Chondrocyte (in vitro differentiated cells): ENCODE results near the gene FEZ2. TPM values are rescaled to one million over a fixed set of nuclear protein-coding genes. Genes with fewer than 3 reads are reported as not detected.

Experiments
- DNase-seq: peaks from one replicate; pipeline ENCODE4 v3.0.0; 2021; ENCODE audit warnings: mixed read lengths, low spot score
- H3K27ac Mint-ChIP-seq: one replicate; pipeline ENCODE4 v1.8.0; 2021; ENCODE audit warnings: mild to moderate bottlenecking, moderate library complexity, mixed read lengths; ENCODE audit not compliant: unreplicated experiment
- H3K27me3 Mint-ChIP-seq: 2 replicates; pipeline ENCODE4 v1.8.0; 2021; ENCODE audit warnings: low read depth, mixed read lengths
- H3K36me3 Mint-ChIP-seq: 2 replicates; pipeline ENCODE4 v1.8.0; 2021; ENCODE audit warnings: low read depth, mixed read lengths
- H3K4me1 Mint-ChIP-seq: 2 replicates; pipeline ENCODE4 v1.8.0; 2021; ENCODE audit warnings: low read depth, mild to moderate bottlenecking, mixed read lengths
- H3K4me3 Mint-ChIP-seq: one replicate; pipeline ENCODE4 v1.8.0; 2021; ENCODE audit warnings: mild to moderate bottlenecking, moderate library complexity, mixed read lengths; ENCODE audit not compliant: unreplicated experiment
- H3K9me3 Mint-ChIP-seq: 2 replicates; pipeline ENCODE4 v1.8.0; 2021; ENCODE audit warnings: low read depth, mixed read lengths
- CTCF ChIP-seq: fragments of 200-600 bp; sonication (generic); IDR thresholded peaks from 2 replicates; pipeline ENCODE4 v1.5.0; 2021; ENCODE audit warnings: antibody characterized with exemption, mild to moderate bottlenecking, moderate library complexity
- total RNA-seq: library from RNA; stranded (reverse); gene quantifications from 3 replicates; pipeline ENCODE4 v1.2.1, GENCODE V29; 2021

The FEZ2 gene
- total RNA-seq, 1 donor from 2014 or later, result 46.8 TPM

DNA sequence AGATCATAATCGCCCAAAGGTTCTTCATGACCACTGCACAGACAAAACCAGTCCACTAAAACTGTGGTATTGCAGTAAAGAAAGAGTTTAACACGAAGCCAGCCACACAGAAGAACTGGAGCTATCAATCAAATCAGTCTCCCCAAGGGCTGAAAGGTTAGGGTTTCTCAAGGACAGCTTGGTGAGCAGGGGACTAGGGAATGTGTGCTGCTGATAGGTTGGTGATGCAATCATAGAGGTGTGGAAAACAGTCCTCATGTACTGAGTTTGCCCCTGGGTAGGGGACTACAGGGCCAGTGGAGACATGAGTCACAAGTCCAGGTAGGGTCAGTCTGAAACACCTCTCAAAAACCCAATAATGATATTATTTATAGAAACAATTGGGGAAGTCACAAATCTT, 27.3 kb upstream of the FEZ2 start:
- Mint-ChIP-seq H3K9me3 (peaks cover 4% of the 10 kb centered on the region), H3K4me1 (peaks cover 3% of the 10 kb centered on the region), H3K4me3 (no peak overlapping the region), H3K36me3 (no peaks in the 10 kb centered on the region), H3K27me3 (no peaks in the 10 kb centered on the region), H3K27ac (no peak overlapping the region)
- DNase-seq, result no peak
- no peak for TF ChIP-seq CTCF

DNA sequence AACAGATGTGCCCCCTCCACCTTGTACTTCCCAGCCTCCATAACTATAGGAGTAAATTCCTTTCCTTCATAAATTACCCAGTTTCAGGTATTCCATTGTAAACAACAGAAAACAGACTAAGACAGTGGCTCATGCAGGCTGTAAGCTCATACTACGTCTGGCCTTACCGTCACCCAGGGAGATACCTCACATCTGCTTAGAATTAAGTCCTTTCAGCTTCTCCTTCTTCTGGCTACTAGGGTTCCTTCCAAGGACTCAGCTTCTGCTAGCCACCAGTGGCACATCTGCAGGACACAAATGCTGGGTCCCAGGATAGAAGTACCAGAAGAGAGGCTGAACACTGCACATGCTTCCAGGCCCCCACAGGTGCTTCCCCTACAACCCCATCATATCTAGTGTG, 22.4 kb upstream of the FEZ2 start:
- H3K27me3 Mint-ChIP-seq, result no peaks in the 10 kb centered on the region
- no peak overlapping the region for H3K27ac Mint-ChIP-seq
- H3K9me3 Mint-ChIP-seq, result peaks cover 3% of the 10 kb centered on the region

GRCh38 chr2:36618381-36618780, 20.4 kb upstream of the FEZ2 start:
- no peak for DNase-seq
- Mint-ChIP-seq H3K27me3 (no peaks in the 10 kb centered on the region), H3K4me3 (no peak overlapping the region), H3K27ac (no peak overlapping the region), H3K9me3 (no peaks in the 10 kb centered on the region), H3K4me1 (peaks cover 16% of the 10 kb centered on the region), H3K36me3 (no peaks in the 10 kb centered on the region)
- TF ChIP-seq CTCF, result no peak

More for the DNA sequence above, 22.4 kb upstream of the FEZ2 start:
- peaks cover 2% of the 10 kb centered on the region for H3K4me1 Mint-ChIP-seq
- no peaks in the 10 kb centered on the region for H3K36me3 Mint-ChIP-seq
- no peak for TF ChIP-seq CTCF
- H3K4me3 Mint-ChIP-seq, result no peak overlapping the region
- DNase-seq, result no peak

DNA sequence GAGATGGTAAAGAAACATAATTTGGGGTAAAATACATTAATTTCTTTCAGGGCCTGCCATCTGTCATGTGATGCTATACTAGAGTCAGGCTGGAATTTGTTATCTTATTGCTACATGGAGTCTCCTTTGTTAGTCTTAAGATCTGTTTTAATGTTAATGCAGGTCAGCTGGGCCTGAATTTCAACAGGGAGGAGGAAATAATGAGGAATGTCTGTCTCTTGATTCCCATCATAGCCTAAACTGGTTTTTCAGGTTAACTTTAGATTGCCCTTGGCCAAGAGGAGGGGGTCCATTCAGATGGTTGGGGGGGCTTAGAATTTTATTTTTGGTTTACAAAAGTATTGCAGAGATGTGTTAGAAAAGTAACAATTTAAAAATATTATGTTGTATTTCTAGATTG, 19.0 kb upstream of the FEZ2 start:
- H3K9me3 Mint-ChIP-seq, result no peaks in the 10 kb centered on the region
- H3K27me3 Mint-ChIP-seq, result no peaks in the 10 kb centered on the region
- no peak overlapping the region for H3K27ac Mint-ChIP-seq
- H3K4me1 Mint-ChIP-seq, result peaks cover 17% of the 10 kb centered on the region
- no peak for TF ChIP-seq CTCF
- H3K36me3 Mint-ChIP-seq, result no peaks in the 10 kb centered on the region
- no peak for DNase-seq
- H3K4me3 Mint-ChIP-seq, result no peak overlapping the region

- no peak for DNase-seq
- Mint-ChIP-seq H3K4me1 (peaks cover 24% of the 10 kb centered on the region), H3K9me3 (no peaks in the 10 kb centered on the region), H3K4me3 (no peak overlapping the region), H3K27me3 (no peaks in the 10 kb centered on the region), H3K36me3 (no peaks in the 10 kb centered on the region), H3K27ac (no peak overlapping the region)
- TF ChIP-seq CTCF, result no peak
Measured at GRCh38 chr2:36615222-36615621, 17.3 kb upstream of the FEZ2 start.
